Caco-2 (cell line): ENCODE data around the gene DPF3. TPM values are rescaled to one million over a fixed set of nuclear protein-coding genes. Genes with fewer than 3 reads are reported as not detected.

Experiments
- BruUV-seq: library from RNA; stranded (reverse); fragments of 400-500 nt; replicated peaks from 2 replicates; lab custom pipeline; 2021; lab: Mats Ljungman, UMichigan
- CTCF ChIA-PET: fragments of 300-600 bp; sonication (Branson Sonifier 250); formaldehyde crosslinking; loops from one replicate; lab custom pipeline; 2022; ENCODE audit warnings: antibody characterized with exemption; lab: Charles Lee
- POLR2A ChIA-PET: fragments of 300-600 bp; sonication (Branson Sonifier 250); formaldehyde crosslinking; loops from one replicate; lab custom pipeline; 2022; ENCODE audit warnings: antibody characterized with exemption; lab: Charles Lee
- DNase-seq, 2 experiments: peaks; one replicate each; pipeline versions ENCODE4 v3.0.0 to v3.0.0-alpha.2; 2020 to 2022
- H3K27me3 ChIP-seq: replicated peaks from 2 replicates; pipeline ENCODE4 v1.6.0; 2011; ENCODE audit warnings: low read length; ENCODE audit not compliant: control insufficient read depth, insufficient read depth
- H3K36me3 ChIP-seq: 2 replicates; pipeline ENCODE4 v1.5.1; 2011; ENCODE audit warnings: low read length; ENCODE audit not compliant: control insufficient read depth, insufficient read depth
- H3K4me1 ChIP-seq: fragments of 250-450 bp; sonication (Bioruptor Pico); 2 replicates; pipeline ENCODE4 v1.5.1; 2020; ENCODE audit warnings: mild to moderate bottlenecking
- H3K4me3 ChIP-seq: 2 replicates; pipeline ENCODE4 v1.5.1; 2011; ENCODE audit warnings: low read depth, mild to moderate bottlenecking, control low read depth, low read length
- H3K9me3 ChIP-seq: fragments of 250-450 bp; sonication (Bioruptor Pico); 2 replicates; pipeline ENCODE4 v1.5.1; 2020; ENCODE audit warnings: mild to moderate bottlenecking, moderate library complexity
- H3K27ac Mint-ChIP-seq: one replicate; pipeline ENCODE4 v1.8.0; 2022; ENCODE audit warnings: mixed read lengths; ENCODE audit not compliant: unreplicated experiment
- H3K27me3 Mint-ChIP-seq: one replicate; pipeline ENCODE4 v1.8.0; 2022; ENCODE audit warnings: mixed read lengths; ENCODE audit not compliant: insufficient read depth, unreplicated experiment
- H3K36me3 Mint-ChIP-seq: one replicate; pipeline ENCODE4 v1.8.0; 2022; ENCODE audit warnings: mild to moderate bottlenecking, mixed read lengths; ENCODE audit not compliant: insufficient read depth, unreplicated experiment
- H3K4me1 Mint-ChIP-seq: one replicate; pipeline ENCODE4 v1.8.0; 2022; ENCODE audit warnings: low read depth, mixed read lengths; ENCODE audit not compliant: unreplicated experiment
- H3K4me3 Mint-ChIP-seq: one replicate; pipeline ENCODE4 v1.8.0; 2022; ENCODE audit warnings: mild to moderate bottlenecking, moderate library complexity, mixed read lengths; ENCODE audit not compliant: unreplicated experiment
- H3K9me3 Mint-ChIP-seq: one replicate; pipeline ENCODE4 v1.8.0; 2022; ENCODE audit warnings: mixed read lengths; ENCODE audit not compliant: unreplicated experiment
- intact Hi-C: fragments of 100-400 bp; cut with micrococcal nuclease; formaldehyde crosslinking; loops from one replicate; pipeline ENCODE4 v1.10.0; 2022; ENCODE audit not compliant: unreplicated experiment
- total RNA-seq: library from RNA; stranded (reverse); gene quantifications from 2 replicates; pipeline ENCODE4 v1.2.3, GENCODE V29; 2022
- TF ChIP-seq, protein P1 (sequence below), 2 experiments: fragments of 200-600 bp in 1 of 2; IDR thresholded peaks; 1 replicate in 1 of 2; 2 replicates in 1 of 2; pipeline versions ENCODE4 v1.5.1 to v1.8.0; 2011 to 2022; ENCODE audit warnings: antibody characterized with exemption in 1 of 2, control low read depth in 1 of 2, inconsistent platforms in 1 of 2, low read depth in 1 of 2, low read length in 1 of 2, mild to moderate bottlenecking in 1 of 2, moderate library complexity in 1 of 2; ENCODE audit not compliant: insufficient read depth in 1 of 2, severe bottlenecking in 1 of 2, unreplicated experiment in 1 of 2

The DPF3 gene
- total RNA-seq, 1 experiment from 2014 or later, result not detected

DNA sequence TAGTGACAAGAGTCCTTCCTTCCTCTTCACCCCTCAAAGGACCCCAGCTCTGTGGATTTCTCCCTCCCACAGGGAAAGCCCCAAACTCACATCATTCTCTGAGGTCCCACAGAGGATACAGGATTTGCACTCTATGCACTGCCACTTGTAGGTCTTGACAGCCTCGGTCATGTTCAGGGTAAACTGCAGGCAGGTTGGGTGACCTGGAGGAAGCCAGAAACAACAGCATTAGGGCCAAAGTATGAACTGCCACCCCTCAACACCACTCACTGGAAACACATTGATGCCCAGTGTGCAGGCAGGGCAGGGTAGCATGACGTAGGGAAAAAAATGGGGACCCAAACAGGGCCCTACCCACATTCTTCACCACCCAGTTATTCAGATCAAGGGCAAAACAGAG, 264.4 kb downstream of the DPF3 start:
- Histone ChIP-seq H3K27me3 (no peaks in the 10 kb centered on the region), H3K4me3 (no peak overlapping the region), H3K9me3 (peaks cover 6% of the 10 kb centered on the region; the same call in 1 of the 2 replicates), H3K36me3 (no peaks in the 10 kb centered on the region), H3K4me1 (no peaks in the 10 kb centered on the region)
- H3K27ac Mint-ChIP-seq, result no peak overlapping the region
- TF ChIP-seq, protein P1, sequence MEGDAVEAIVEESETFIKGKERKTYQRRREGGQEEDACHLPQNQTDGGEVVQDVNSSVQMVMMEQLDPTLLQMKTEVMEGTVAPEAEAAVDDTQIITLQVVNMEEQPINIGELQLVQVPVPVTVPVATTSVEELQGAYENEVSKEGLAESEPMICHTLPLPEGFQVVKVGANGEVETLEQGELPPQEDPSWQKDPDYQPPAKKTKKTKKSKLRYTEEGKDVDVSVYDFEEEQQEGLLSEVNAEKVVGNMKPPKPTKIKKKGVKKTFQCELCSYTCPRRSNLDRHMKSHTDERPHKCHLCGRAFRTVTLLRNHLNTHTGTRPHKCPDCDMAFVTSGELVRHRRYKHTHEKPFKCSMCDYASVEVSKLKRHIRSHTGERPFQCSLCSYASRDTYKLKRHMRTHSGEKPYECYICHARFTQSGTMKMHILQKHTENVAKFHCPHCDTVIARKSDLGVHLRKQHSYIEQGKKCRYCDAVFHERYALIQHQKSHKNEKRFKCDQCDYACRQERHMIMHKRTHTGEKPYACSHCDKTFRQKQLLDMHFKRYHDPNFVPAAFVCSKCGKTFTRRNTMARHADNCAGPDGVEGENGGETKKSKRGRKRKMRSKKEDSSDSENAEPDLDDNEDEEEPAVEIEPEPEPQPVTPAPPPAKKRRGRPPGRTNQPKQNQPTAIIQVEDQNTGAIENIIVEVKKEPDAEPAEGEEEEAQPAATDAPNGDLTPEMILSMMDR (IDR thresholded peaks at IDR 0.05; ENCODE audit: insufficient read depth in 1 of 2, low read depth in 1 of 2, low read length in 1 of 2, severe bottlenecking in 1 of 2, unreplicated experiment in 1 of 2), result no peak
- ChIA-PET POLR2A (no interaction called here), CTCF (no interaction called here)
- intact Hi-C loops, result no loop called here
- BruUV-seq, result no TSS peak
- H3K9me3 Mint-ChIP-seq, result no peaks in the 10 kb centered on the region
- H3K36me3 Mint-ChIP-seq, result no peaks in the 10 kb centered on the region
- no peaks in the 10 kb centered on the region for H3K4me1 Mint-ChIP-seq
- no peak for DNase-seq
- H3K27me3 Mint-ChIP-seq, result peaks cover 18% of the 10 kb centered on the region
- no peak overlapping the region for H3K4me3 Mint-ChIP-seq

GRCh38 chr14:72625689-72626088, 268.2 kb downstream of the DPF3 start:
- TF ChIP-seq, protein P1 (IDR thresholded peaks at IDR 0.05; ENCODE audit: insufficient read depth in 1 of 2, low read depth in 1 of 2, low read length in 1 of 2, severe bottlenecking in 1 of 2, unreplicated experiment in 1 of 2), result no peak
- Histone ChIP-seq H3K36me3 (no peaks in the 10 kb centered on the region), H3K4me3 (no peak overlapping the region), H3K27me3 (no peaks in the 10 kb centered on the region), H3K4me1 (no peaks in the 10 kb centered on the region), H3K9me3 (peaks cover 6% of the 10 kb centered on the region; the same call in 1 of the 2 replicates)
- H3K4me3 Mint-ChIP-seq, result no peak overlapping the region
- H3K9me3 Mint-ChIP-seq, result no peaks in the 10 kb centered on the region
- H3K4me1 Mint-ChIP-seq, result no peaks in the 10 kb centered on the region
- no peaks in the 10 kb centered on the region for H3K36me3 Mint-ChIP-seq
- CTCF ChIA-PET, result no interaction called here
- DNase-seq, result no peak
- POLR2A ChIA-PET, result no interaction called here
- BruUV-seq, result no TSS peak
- H3K27me3 Mint-ChIP-seq, result peaks cover 19% of the 10 kb centered on the region
- no peak overlapping the region for H3K27ac Mint-ChIP-seq
- intact Hi-C loops, result no loop called here

- Histone ChIP-seq H3K36me3 (no peaks in the 10 kb centered on the region), H3K9me3 (no peaks in the 10 kb centered on the region), H3K27me3 (no peaks in the 10 kb centered on the region), H3K4me1 (no peaks in the 10 kb centered on the region), H3K4me3 (no peak overlapping the region)
- no peak overlapping the region for H3K27ac Mint-ChIP-seq
- no TSS peak for BruUV-seq
- no peaks in the 10 kb centered on the region for H3K9me3 Mint-ChIP-seq
- CTCF ChIA-PET, result no interaction called here
- H3K27me3 Mint-ChIP-seq, result peaks cover 18% of the 10 kb centered on the region
- POLR2A ChIA-PET, result no interaction called here
- H3K36me3 Mint-ChIP-seq, result no peaks in the 10 kb centered on the region
- TF ChIP-seq, protein P1 (IDR thresholded peaks at IDR 0.05; ENCODE audit: insufficient read depth in 1 of 2, low read depth in 1 of 2, low read length in 1 of 2, severe bottlenecking in 1 of 2, unreplicated experiment in 1 of 2), result no peak
- no peak overlapping the region for H3K4me3 Mint-ChIP-seq
- no peaks in the 10 kb centered on the region for H3K4me1 Mint-ChIP-seq
- intact Hi-C loops, result no loop called here
- DNase-seq, result no peak
Observed at GRCh38 chr14:72621387-72622065, 272.4 kb downstream of the DPF3 start.
